ENCODE data around the gene TSPAN15. TPM values are rescaled to one million over a fixed set of nuclear protein-coding genes. Genes with fewer than 3 reads are reported as not detected.

Gene TSPAN15
- total and polyA plus RNA-seq, 2 of the 4 experiments (the other 2 are of a cell fraction): 0.48 TPM; not detected in 1

GRCh38 chr10:69483963-69484362 is 32.7 kb downstream of the TSPAN15 start:
- BruUV-seq (replicated peaks): no TSS peak
- DNase-seq: no peak
- Histone ChIP-seq H2AFZ (replicated peaks; ENCODE audit: low read length, poor library complexity) (no peak overlapping the region), H3K4ac (ENCODE audit: low read depth, low read length) (no peak overlapping the region), H3K79me1 (ENCODE audit: low read depth in 1 of 2, low read length in 2 of 2) (no peaks in the 10 kb centered on the region), H2BK5ac (ENCODE audit: low read depth, low read length, poor library complexity, severe bottlenecking) (no peak overlapping the region), H3K9me1 (ENCODE audit: insufficient read depth, low read length) (no peaks in the 10 kb centered on the region), H4K20me1 (ENCODE audit: insufficient read depth, low read length) (no peaks in the 10 kb centered on the region), H2BK20ac (ENCODE audit: low read depth, low read length) (no peak overlapping the region), H3K4me3 (ENCODE audit: insufficient read depth, low read depth, low read length) (no peak overlapping the region), H2AK9ac (replicated peaks; ENCODE audit: low read depth, low read length, poor library complexity) (no peak overlapping the region), H4K91ac (ENCODE audit: insufficient read depth, low read depth, low read length) (no peak overlapping the region), H3K4me1 (ENCODE audit: control insufficient read depth, insufficient read depth, low read length) (no peaks in the 10 kb centered on the region; the same call in 1 of the 2 replicates), H2BK120ac (ENCODE audit: low read depth, low read length) (no peak overlapping the region), H3K14ac (replicated peaks; ENCODE audit: low read depth, low read length) (no peak overlapping the region), H2BK15ac (ENCODE audit: low read depth, low read length) (no peak overlapping the region), H4K8ac (ENCODE audit: low read depth in 2 of 2, low read length in 2 of 2) (no peak overlapping the region), H3K23ac (ENCODE audit: low read depth, low read length) (no peak overlapping the region), H3K9ac (ENCODE audit: low read depth, low read length) (no peak overlapping the region), H3K4me2 (ENCODE audit: low read depth, low read length) (no peak overlapping the region), H3K27ac (ENCODE audit: insufficient read depth, low read length) (no peak overlapping the region), H3K56ac (ENCODE audit: extremely low read depth, insufficient read depth, low read length) (no peak overlapping the region), H3K18ac (ENCODE audit: low read depth, low read length) (no peak overlapping the region), H4K5ac (ENCODE audit: low read depth, low read length) (no peak overlapping the region), H3K9me3 (ENCODE audit: control insufficient read depth, insufficient read depth, low read length) (peaks cover 10% of the 10 kb centered on the region), H3K27me3 (ENCODE audit: control insufficient read depth, insufficient read depth, low read length) (peaks cover 37% of the 10 kb centered on the region), H3K36me3 (ENCODE audit: control insufficient read depth, insufficient read depth, low read length) (no peaks in the 10 kb centered on the region), H2AK5ac (ENCODE audit: low read depth, low read length) (no peak overlapping the region)
- dilution Hi-C loops (cut with HindIII; ENCODE audit: low sequenced_read_pairs, unreplicated experiment): no loop called here
- TF ChIP-seq BHLHE40 (IDR thresholded peaks at IDR 0.05; ENCODE audit: low read depth, low read length) (no peak), CEBPB (IDR thresholded peaks at IDR 0.05; ENCODE audit: low read depth, low read length) (no peak), ELK1 (IDR thresholded peaks at IDR 0.05; ENCODE audit: borderline replicate concordance, low read depth, low read length) (no peak)
- ChIA-PET POLR2A (ENCODE audit: unreplicated experiment) (no interaction called here), CTCF (no interaction called here)
- in situ Hi-C loops (cut with MboI; ENCODE audit: low sequenced_read_pairs): no loop called here
- no peak for ATAC-seq (ENCODE audit: low read depth)
- intact Hi-C loops (cut with micrococcal nuclease): no loop called here
- no CpG with 5 or more reads among the region's 5 CpGs for WGBS, 2 experiments (ENCODE audit: extremely low coverage in 2 of 2, insufficient read length in 1 of 2)
